ENCODE results near the gene KCNIP1. TPM values are rescaled to one million over a fixed set of nuclear protein-coding genes. Genes with fewer than 3 reads are reported as not detected.
"Not testable (repeated sequence)": the region's sequence is repeated elsewhere in the genome, so short reads cannot be mapped to it uniquely, and the experiment has no call there.

Gene KCNIP1
- total RNA-seq, 2 experiments from 2014 or later: not detected

- CTCF ChIA-PET: no interaction called here
- H3K27me3 Mint-ChIP-seq: no peaks in the 10 kb centered on the region
Measured at GRCh38 chr5:170758481-170758880, 254.7 kb downstream of the KCNIP1 start.

GRCh38 chr5:170760113-170760512 lies 256.3 kb downstream of the KCNIP1 start:
- Mint-ChIP-seq H3K9me3 (ENCODE audit: low read depth) (no peaks in the 10 kb centered on the region), H3K4me1 (no peaks in the 10 kb centered on the region), H3K4me3 (no peak overlapping the region), H3K27ac (no peak overlapping the region), H3K36me3 (no peaks in the 10 kb centered on the region), H3K27me3 (no peaks in the 10 kb centered on the region)
- CTCF ChIA-PET: no interaction called here
- no peak for DNase-seq
- ATAC-seq: no peak

More at GRCh38 chr5:170758481-170758880, 254.7 kb downstream of the KCNIP1 start:
- Mint-ChIP-seq H3K27ac (no peak overlapping the region), H3K36me3 (no peaks in the 10 kb centered on the region), H3K4me3 (no peak overlapping the region), H3K9me3 (ENCODE audit: low read depth) (no peaks in the 10 kb centered on the region), H3K4me1 (no peaks in the 10 kb centered on the region)
- ATAC-seq (no peak), DNase-seq (no peak)

- Mint-ChIP-seq H3K27me3 (no peaks in the 10 kb centered on the region), H3K4me1 (no peaks in the 10 kb centered on the region)
Measured at GRCh38 chr5:170761048-170761707, 257.4 kb downstream of the KCNIP1 start.

GRCh38 chr5:170761708-170762066 lies 257.9 kb downstream of the KCNIP1 start:
- Mint-ChIP-seq H3K4me3 (no peak overlapping the region), H3K4me1 (no peaks in the 10 kb centered on the region), H3K36me3 (no peaks in the 10 kb centered on the region), H3K27me3 (no peaks in the 10 kb centered on the region), H3K9me3 (ENCODE audit: low read depth) (no peaks in the 10 kb centered on the region), H3K27ac (no peak overlapping the region)
- ATAC-seq (no peak), DNase-seq (no peak)
- CTCF ChIA-PET: no interaction called here

More at GRCh38 chr5:170761048-170761707, 257.4 kb downstream of the KCNIP1 start:
- CTCF ChIA-PET: no interaction called here
- Mint-ChIP-seq H3K27ac (no peak overlapping the region), H3K9me3 (ENCODE audit: low read depth) (no peaks in the 10 kb centered on the region), H3K4me3 (no peak overlapping the region), H3K36me3 (no peaks in the 10 kb centered on the region)
- DNase-seq (no peak), ATAC-seq (no peak)

- DNase-seq; H3K9me3 Mint-ChIP-seq (ENCODE audit: low read depth); H3K4me1 Mint-ChIP-seq; H3K4me3 Mint-ChIP-seq; H3K36me3 Mint-ChIP-seq; ATAC-seq; H3K27ac Mint-ChIP-seq; CTCF ChIA-PET; H3K27me3 Mint-ChIP-seq: not testable (repeated sequence)
Measured at GRCh38 chr5:170762298-170762697, 258.5 kb downstream of the KCNIP1 start.

GRCh38 chr5:170765868-170766267 lies 262.0 kb downstream of the KCNIP1 start:
- H3K27me3 Mint-ChIP-seq; DNase-seq; ATAC-seq; H3K9me3 Mint-ChIP-seq (ENCODE audit: low read depth); H3K36me3 Mint-ChIP-seq; CTCF ChIA-PET; H3K4me3 Mint-ChIP-seq; H3K4me1 Mint-ChIP-seq; H3K27ac Mint-ChIP-seq: not testable (repeated sequence)

- no peak for DNase-seq
- no peaks in the 10 kb centered on the region for H3K9me3 Mint-ChIP-seq (ENCODE audit: low read depth)
- CTCF ChIA-PET: no interaction called here
- H3K27ac Mint-ChIP-seq: no peak overlapping the region
- no peak for ATAC-seq
- no peaks in the 10 kb centered on the region for H3K27me3 Mint-ChIP-seq
- no peaks in the 10 kb centered on the region for H3K36me3 Mint-ChIP-seq
- no peaks in the 10 kb centered on the region for H3K4me1 Mint-ChIP-seq
- no peak overlapping the region for H3K4me3 Mint-ChIP-seq
Measured at GRCh38 chr5:170769246-170769645, 265.4 kb downstream of the KCNIP1 start.

- Mint-ChIP-seq H3K27me3 (no peaks in the 10 kb centered on the region), H3K9me3 (ENCODE audit: low read depth) (no peaks in the 10 kb centered on the region), H3K4me3 (no peak overlapping the region), H3K4me1 (no peaks in the 10 kb centered on the region), H3K36me3 (no peaks in the 10 kb centered on the region), H3K27ac (no peak overlapping the region)
- CTCF ChIA-PET: no interaction called here
- no peak for DNase-seq
- no peak for ATAC-seq
Measured at GRCh38 chr5:170769898-170770416, 266.1 kb downstream of the KCNIP1 start.

GRCh38 chr5:170771496-170771895 lies 267.7 kb downstream of the KCNIP1 start:
- Mint-ChIP-seq H3K4me1 (peaks cover 4% of the 10 kb centered on the region), H3K9me3 (ENCODE audit: low read depth) (no peaks in the 10 kb centered on the region), H3K4me3 (no peak overlapping the region), H3K27ac (no peak overlapping the region), H3K36me3 (no peaks in the 10 kb centered on the region), H3K27me3 (no peaks in the 10 kb centered on the region)
- ATAC-seq: no peak
- CTCF ChIA-PET: no interaction called here
- no peak for DNase-seq

GRCh38 chr5:170773024-170773985 lies 269.5 kb downstream of the KCNIP1 start:
- ATAC-seq (no peak), DNase-seq (no peak)
- no peaks in the 10 kb centered on the region for H3K9me3 Mint-ChIP-seq (ENCODE audit: low read depth)
- no peak overlapping the region for H3K4me3 Mint-ChIP-seq
- no peaks in the 10 kb centered on the region for H3K27me3 Mint-ChIP-seq
- H3K27ac Mint-ChIP-seq: no peak overlapping the region
- peaks cover 4% of the 10 kb centered on the region for H3K4me1 Mint-ChIP-seq
- no peaks in the 10 kb centered on the region for H3K36me3 Mint-ChIP-seq
- CTCF ChIA-PET: no interaction called here

GRCh38 chr5:170774831-170775230 lies 271.0 kb downstream of the KCNIP1 start:
- no peak for DNase-seq
- Mint-ChIP-seq H3K4me1 (peaks cover 4% of the 10 kb centered on the region), H3K4me3 (no peak overlapping the region), H3K36me3 (no peaks in the 10 kb centered on the region), H3K27ac (no peak overlapping the region), H3K27me3 (no peaks in the 10 kb centered on the region), H3K9me3 (ENCODE audit: low read depth) (no peaks in the 10 kb centered on the region)
- ATAC-seq: no peak
- CTCF ChIA-PET: no interaction called here

- ATAC-seq (no peak), DNase-seq (no peak)
- Mint-ChIP-seq H3K27ac (no peak overlapping the region), H3K4me1 (no peaks in the 10 kb centered on the region), H3K27me3 (no peaks in the 10 kb centered on the region), H3K36me3 (no peaks in the 10 kb centered on the region), H3K4me3 (no peak overlapping the region), H3K9me3 (ENCODE audit: low read depth) (no peaks in the 10 kb centered on the region)
- CTCF ChIA-PET: no interaction called here
Measured at GRCh38 chr5:170781946-170782345, 278.1 kb downstream of the KCNIP1 start.

- no peaks in the 10 kb centered on the region for H3K4me1 Mint-ChIP-seq
- no peak overlapping the region for H3K27ac Mint-ChIP-seq
- CTCF ChIA-PET: no interaction called here
- H3K9me3 Mint-ChIP-seq (ENCODE audit: low read depth): no peaks in the 10 kb centered on the region
- no peak overlapping the region for H3K4me3 Mint-ChIP-seq
- no peaks in the 10 kb centered on the region for H3K27me3 Mint-ChIP-seq
- H3K36me3 Mint-ChIP-seq: no peaks in the 10 kb centered on the region
- ATAC-seq (no peak), DNase-seq (no peak)
Measured at GRCh38 chr5:170782438-170782837, 278.6 kb downstream of the KCNIP1 start.
